ENCODE measurements around the gene TCF3.

TCF3 gene

GRCh38 chr19:1685046-1685445, 32.6 kb upstream of the TCF3 start:
- H3K9me3 ChIP-seq (ENCODE audit: control insufficient read depth in 1 of 2, low read length in 2 of 2) = no peaks in the 10 kb centered on the region
- no peaks in the 10 kb centered on the region for H3K36me3 ChIP-seq (ENCODE audit: control insufficient read depth in 1 of 2, insufficient read depth in 2 of 2, low read length in 2 of 2)
- no peaks in the 10 kb centered on the region for H3K4me1 ChIP-seq (ENCODE audit: control insufficient read depth in 1 of 2, insufficient read depth in 2 of 2, low read length in 2 of 2)
- no peak overlapping the region for H3K27ac ChIP-seq (ENCODE audit: low read depth, low read length)
- H3K4me3 ChIP-seq (ENCODE audit: low read depth in 1 of 2, low read length in 2 of 2) = no peak overlapping the region
- no peak overlapping the region for H3K9ac ChIP-seq (ENCODE audit: low read depth in 1 of 2, low read length in 2 of 2)
- H3K27me3 ChIP-seq (ENCODE audit: control insufficient read depth in 1 of 2, insufficient read depth in 2 of 2, low read length in 2 of 2) = peaks cover 8 to 18% of the 10 kb centered on the region in 2 donors

GRCh38 chr19:1684573-1684912, 32.1 kb upstream of the TCF3 start:
- Histone ChIP-seq H3K27ac (ENCODE audit: low read depth, low read length) (no peak overlapping the region), H3K9ac (ENCODE audit: low read depth in 1 of 2, low read length in 2 of 2) (no peak overlapping the region), H3K4me3 (ENCODE audit: low read depth in 1 of 2, low read length in 2 of 2) (no peak overlapping the region), H3K4me1 (ENCODE audit: control insufficient read depth in 1 of 2, insufficient read depth in 2 of 2, low read length in 2 of 2) (no peaks in the 10 kb centered on the region), H3K36me3 (ENCODE audit: control insufficient read depth in 1 of 2, insufficient read depth in 2 of 2, low read length in 2 of 2) (no peaks in the 10 kb centered on the region), H3K27me3 (ENCODE audit: control insufficient read depth in 1 of 2, insufficient read depth in 2 of 2, low read length in 2 of 2) (peaks cover 8 to 20% of the 10 kb centered on the region in 2 donors), H3K9me3 (ENCODE audit: control insufficient read depth in 1 of 2, low read length in 2 of 2) (no peaks in the 10 kb centered on the region)

GRCh38 chr19:1683869-1684572, 31.6 kb upstream of the TCF3 start:
- Histone ChIP-seq H3K36me3 (ENCODE audit: control insufficient read depth in 1 of 2, insufficient read depth in 2 of 2, low read length in 2 of 2) (no peaks in the 10 kb centered on the region), H3K27ac (ENCODE audit: low read depth, low read length) (no peak overlapping the region), H3K9ac (ENCODE audit: low read depth in 1 of 2, low read length in 2 of 2) (no peak overlapping the region), H3K4me3 (ENCODE audit: low read depth in 1 of 2, low read length in 2 of 2) (no peak overlapping the region), H3K27me3 (ENCODE audit: control insufficient read depth in 1 of 2, insufficient read depth in 2 of 2, low read length in 2 of 2) (peaks cover 8 to 20% of the 10 kb centered on the region in 2 donors), H3K4me1 (ENCODE audit: control insufficient read depth in 1 of 2, insufficient read depth in 2 of 2, low read length in 2 of 2) (no peaks in the 10 kb centered on the region), H3K9me3 (ENCODE audit: control insufficient read depth in 1 of 2, low read length in 2 of 2) (no peaks in the 10 kb centered on the region)

GRCh38 chr19:1680976-1681375, 28.6 kb upstream of the TCF3 start:
- no peak overlapping the region for H3K4me3 ChIP-seq (ENCODE audit: low read depth in 1 of 2, low read length in 2 of 2)
- no peaks in the 10 kb centered on the region for H3K4me1 ChIP-seq (ENCODE audit: control insufficient read depth in 1 of 2, insufficient read depth in 2 of 2, low read length in 2 of 2)
- no peaks in the 10 kb centered on the region for H3K9me3 ChIP-seq (ENCODE audit: control insufficient read depth in 1 of 2, low read length in 2 of 2)
- peaks cover 31 to 34% of the 10 kb centered on the region in 2 donors for H3K27me3 ChIP-seq (ENCODE audit: control insufficient read depth in 1 of 2, insufficient read depth in 2 of 2, low read length in 2 of 2)
- H3K27ac ChIP-seq (ENCODE audit: low read depth, low read length) = no peak overlapping the region
- H3K36me3 ChIP-seq (ENCODE audit: control insufficient read depth in 1 of 2, insufficient read depth in 2 of 2, low read length in 2 of 2) = no peaks in the 10 kb centered on the region
- H3K9ac ChIP-seq (ENCODE audit: low read depth in 1 of 2, low read length in 2 of 2) = no peak overlapping the region

- Histone ChIP-seq H3K9ac (ENCODE audit: low read depth in 1 of 2, low read length in 2 of 2) (no peak overlapping the region), H3K4me3 (ENCODE audit: low read depth in 1 of 2, low read length in 2 of 2) (no peak overlapping the region), H3K4me1 (ENCODE audit: control insufficient read depth in 1 of 2, insufficient read depth in 2 of 2, low read length in 2 of 2) (no peaks in the 10 kb centered on the region), H3K27ac (ENCODE audit: low read depth, low read length) (no peak overlapping the region), H3K36me3 (ENCODE audit: control insufficient read depth in 1 of 2, insufficient read depth in 2 of 2, low read length in 2 of 2) (no peaks in the 10 kb centered on the region), H3K9me3 (ENCODE audit: control insufficient read depth in 1 of 2, low read length in 2 of 2) (no peaks in the 10 kb centered on the region), H3K27me3 (ENCODE audit: control insufficient read depth in 1 of 2, insufficient read depth in 2 of 2, low read length in 2 of 2) (peaks cover 33 to 41% of the 10 kb centered on the region in 2 donors)
Observed at GRCh38 chr19:1678073-1678472, 25.7 kb upstream of the TCF3 start.

GRCh38 chr19:1676351-1677266, 24.2 kb upstream of the TCF3 start:
- Histone ChIP-seq H3K27ac (ENCODE audit: low read depth, low read length) (no peak overlapping the region), H3K36me3 (ENCODE audit: control insufficient read depth in 1 of 2, insufficient read depth in 2 of 2, low read length in 2 of 2) (no peaks in the 10 kb centered on the region), H3K9ac (ENCODE audit: low read depth in 1 of 2, low read length in 2 of 2) (no peak overlapping the region), H3K4me3 (ENCODE audit: low read depth in 1 of 2, low read length in 2 of 2) (no peak overlapping the region), H3K4me1 (ENCODE audit: control insufficient read depth in 1 of 2, insufficient read depth in 2 of 2, low read length in 2 of 2) (peaks cover 0 to 4% of the 10 kb centered on the region in 2 donors), H3K9me3 (ENCODE audit: control insufficient read depth in 1 of 2, low read length in 2 of 2) (no peaks in the 10 kb centered on the region), H3K27me3 (ENCODE audit: control insufficient read depth in 1 of 2, insufficient read depth in 2 of 2, low read length in 2 of 2) (peaks cover 33 to 46% of the 10 kb centered on the region in 2 donors)

GRCh38 chr19:1675633-1676350, 23.4 kb upstream of the TCF3 start:
- Histone ChIP-seq H3K27ac (ENCODE audit: low read depth, low read length) (no peak overlapping the region), H3K9ac (ENCODE audit: low read depth in 1 of 2, low read length in 2 of 2) (no peak overlapping the region), H3K36me3 (ENCODE audit: control insufficient read depth in 1 of 2, insufficient read depth in 2 of 2, low read length in 2 of 2) (no peaks in the 10 kb centered on the region), H3K4me1 (ENCODE audit: control insufficient read depth in 1 of 2, insufficient read depth in 2 of 2, low read length in 2 of 2) (peaks cover 0 to 4% of the 10 kb centered on the region in 2 donors), H3K27me3 (ENCODE audit: control insufficient read depth in 1 of 2, insufficient read depth in 2 of 2, low read length in 2 of 2) (peaks cover 33 to 50% of the 10 kb centered on the region in 2 donors), H3K9me3 (ENCODE audit: control insufficient read depth in 1 of 2, low read length in 2 of 2) (no peaks in the 10 kb centered on the region), H3K4me3 (ENCODE audit: low read depth in 1 of 2, low read length in 2 of 2) (no peak overlapping the region)

GRCh38 chr19:1674293-1674679, 21.9 kb upstream of the TCF3 start:
- H3K9me3 ChIP-seq (ENCODE audit: control insufficient read depth in 1 of 2, low read length in 2 of 2) = no peaks in the 10 kb centered on the region
- H3K27ac ChIP-seq (ENCODE audit: low read depth, low read length) = no peak overlapping the region
- H3K4me1 ChIP-seq (ENCODE audit: control insufficient read depth in 1 of 2, insufficient read depth in 2 of 2, low read length in 2 of 2) = peaks cover 0 to 4% of the 10 kb centered on the region in 2 donors
- no peak overlapping the region for H3K4me3 ChIP-seq (ENCODE audit: low read depth in 1 of 2, low read length in 2 of 2)
- peaks cover 34 to 48% of the 10 kb centered on the region in 2 donors for H3K27me3 ChIP-seq (ENCODE audit: control insufficient read depth in 1 of 2, insufficient read depth in 2 of 2, low read length in 2 of 2)
- no peaks in the 10 kb centered on the region for H3K36me3 ChIP-seq (ENCODE audit: control insufficient read depth in 1 of 2, insufficient read depth in 2 of 2, low read length in 2 of 2)
- H3K9ac ChIP-seq (ENCODE audit: low read depth in 1 of 2, low read length in 2 of 2) = no peak overlapping the region

GRCh38 chr19:1673645-1674292, 21.4 kb upstream of the TCF3 start:
- H3K27ac ChIP-seq (ENCODE audit: low read depth, low read length) = no peak overlapping the region
- H3K4me3 ChIP-seq (ENCODE audit: low read depth in 1 of 2, low read length in 2 of 2) = no peak overlapping the region
- peaks cover 39 to 52% of the 10 kb centered on the region in 2 donors for H3K27me3 ChIP-seq (ENCODE audit: control insufficient read depth in 1 of 2, insufficient read depth in 2 of 2, low read length in 2 of 2)
- no peak overlapping the region for H3K9ac ChIP-seq (ENCODE audit: low read depth in 1 of 2, low read length in 2 of 2)
- H3K4me1 ChIP-seq (ENCODE audit: control insufficient read depth in 1 of 2, insufficient read depth in 2 of 2, low read length in 2 of 2) = peaks cover 0 to 4% of the 10 kb centered on the region in 2 donors
- H3K9me3 ChIP-seq (ENCODE audit: control insufficient read depth in 1 of 2, low read length in 2 of 2) = no peaks in the 10 kb centered on the region
- H3K36me3 ChIP-seq (ENCODE audit: control insufficient read depth in 1 of 2, insufficient read depth in 2 of 2, low read length in 2 of 2) = no peaks in the 10 kb centered on the region

Data from duodenal mucosa (tissue), 2 donors.